ENCODE data around the gene TSPAN9.
A peak's percentile ranks its signal among the peaks of the same experiment; 100 is the strongest.

TSPAN9 gene

DNA sequence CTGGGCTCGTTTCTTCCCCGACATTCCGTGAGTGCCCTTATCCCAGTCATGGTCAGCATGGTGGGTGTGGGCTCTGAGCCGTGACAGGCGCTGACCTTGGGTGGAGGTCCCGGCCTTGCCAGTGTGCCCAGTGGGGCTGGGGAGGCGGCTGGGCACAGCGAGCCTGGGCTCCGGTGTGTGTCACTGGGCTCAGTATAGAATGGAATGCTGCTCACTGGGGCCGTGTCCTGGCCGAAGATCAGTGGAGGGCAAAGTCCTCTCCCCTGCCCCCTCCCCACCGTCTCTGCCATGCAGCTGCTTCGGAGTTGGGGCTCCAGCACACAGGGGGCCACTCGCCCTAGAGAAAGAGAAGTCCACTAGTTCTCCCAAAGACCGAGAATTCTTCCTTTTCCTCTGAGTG is 164.4 kb downstream of the TSPAN9 start:
- TF ChIP-seq, protein P1, sequence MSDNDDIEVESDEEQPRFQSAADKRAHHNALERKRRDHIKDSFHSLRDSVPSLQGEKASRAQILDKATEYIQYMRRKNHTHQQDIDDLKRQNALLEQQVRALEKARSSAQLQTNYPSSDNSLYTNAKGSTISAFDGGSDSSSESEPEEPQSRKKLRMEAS (IDR thresholded peaks at IDR 0.05; ENCODE audit: low read depth, low read length): no peak
- no peak for TF ChIP-seq POLR2A (IDR thresholded peaks at IDR 0.05; ENCODE audit: extremely low read depth, insufficient read length)
- TF ChIP-seq, protein P2, sequence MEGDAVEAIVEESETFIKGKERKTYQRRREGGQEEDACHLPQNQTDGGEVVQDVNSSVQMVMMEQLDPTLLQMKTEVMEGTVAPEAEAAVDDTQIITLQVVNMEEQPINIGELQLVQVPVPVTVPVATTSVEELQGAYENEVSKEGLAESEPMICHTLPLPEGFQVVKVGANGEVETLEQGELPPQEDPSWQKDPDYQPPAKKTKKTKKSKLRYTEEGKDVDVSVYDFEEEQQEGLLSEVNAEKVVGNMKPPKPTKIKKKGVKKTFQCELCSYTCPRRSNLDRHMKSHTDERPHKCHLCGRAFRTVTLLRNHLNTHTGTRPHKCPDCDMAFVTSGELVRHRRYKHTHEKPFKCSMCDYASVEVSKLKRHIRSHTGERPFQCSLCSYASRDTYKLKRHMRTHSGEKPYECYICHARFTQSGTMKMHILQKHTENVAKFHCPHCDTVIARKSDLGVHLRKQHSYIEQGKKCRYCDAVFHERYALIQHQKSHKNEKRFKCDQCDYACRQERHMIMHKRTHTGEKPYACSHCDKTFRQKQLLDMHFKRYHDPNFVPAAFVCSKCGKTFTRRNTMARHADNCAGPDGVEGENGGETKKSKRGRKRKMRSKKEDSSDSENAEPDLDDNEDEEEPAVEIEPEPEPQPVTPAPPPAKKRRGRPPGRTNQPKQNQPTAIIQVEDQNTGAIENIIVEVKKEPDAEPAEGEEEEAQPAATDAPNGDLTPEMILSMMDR (IDR thresholded peaks at IDR 0.05; ENCODE audit: low read depth, low read length): no peak
- no peak for TF ChIP-seq MYC (IDR thresholded peaks at IDR 0.05; ENCODE audit: low read depth, low read length)
- DNase-seq (ENCODE audit: low read depth): no peak
- no peak overlapping the region for H3K4me3 ChIP-seq (ENCODE audit: low read depth, low read length)

DNA sequence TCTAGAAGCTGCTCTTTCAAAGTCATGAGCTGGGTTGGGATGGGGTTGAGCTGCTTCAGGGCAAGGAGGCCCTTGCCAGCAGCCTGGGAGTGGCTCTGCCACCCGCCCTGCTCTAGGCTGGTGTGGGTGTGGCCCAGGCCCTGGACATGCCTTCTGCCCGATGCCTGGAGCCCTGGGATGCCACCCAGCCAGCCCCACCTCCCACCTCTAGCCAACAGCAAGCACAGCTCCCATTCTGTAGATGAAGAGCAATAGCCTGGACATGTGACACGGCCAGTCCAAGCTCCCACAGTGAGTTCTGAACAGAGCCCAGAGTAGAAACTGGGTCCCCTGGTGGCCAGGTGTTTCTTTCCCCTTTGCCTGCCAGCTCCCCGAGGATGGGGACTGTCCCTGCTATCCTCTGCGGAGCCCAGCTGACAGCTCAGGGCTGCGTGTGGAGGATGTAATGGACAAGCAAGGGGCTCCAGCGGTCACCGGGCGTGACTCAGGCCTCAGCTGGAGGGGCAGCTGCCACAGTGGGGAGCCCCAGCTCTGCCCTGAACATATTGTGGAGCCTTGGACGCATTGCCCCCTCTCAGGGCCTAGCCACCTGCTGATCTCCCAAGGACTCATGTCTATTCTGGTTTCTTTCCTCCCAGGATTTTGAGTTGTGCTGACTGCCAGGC is 165.2 kb downstream of the TSPAN9 start:
- H3K4me3 ChIP-seq (ENCODE audit: low read depth, low read length): no peak overlapping the region
- TF ChIP-seq, protein P1 (IDR thresholded peaks at IDR 0.05; ENCODE audit: low read depth, low read length): no peak
- TF ChIP-seq, protein P2 (IDR thresholded peaks at IDR 0.05; ENCODE audit: low read depth, low read length): no peak
- TF ChIP-seq MYC (IDR thresholded peaks at IDR 0.05; ENCODE audit: low read depth, low read length) (no peak), POLR2A (IDR thresholded peaks at IDR 0.05; ENCODE audit: extremely low read depth, insufficient read length) (no peak)
- DNase-seq (ENCODE audit: low read depth): no peak

GRCh38 chr12:3243376-3244084 is 166.4 kb downstream of the TSPAN9 start:
- DNase-seq (ENCODE audit: low read depth): peak; percentile 80
- TF ChIP-seq POLR2A (IDR thresholded peaks at IDR 0.05; ENCODE audit: extremely low read depth, insufficient read length): no peak
- TF ChIP-seq, protein P1 (IDR thresholded peaks at IDR 0.05; ENCODE audit: low read depth, low read length): peak; percentile 7; the same call in 1 of the 2 replicates
- no peak overlapping the region for H3K4me3 ChIP-seq (ENCODE audit: low read depth, low read length)

DNA sequence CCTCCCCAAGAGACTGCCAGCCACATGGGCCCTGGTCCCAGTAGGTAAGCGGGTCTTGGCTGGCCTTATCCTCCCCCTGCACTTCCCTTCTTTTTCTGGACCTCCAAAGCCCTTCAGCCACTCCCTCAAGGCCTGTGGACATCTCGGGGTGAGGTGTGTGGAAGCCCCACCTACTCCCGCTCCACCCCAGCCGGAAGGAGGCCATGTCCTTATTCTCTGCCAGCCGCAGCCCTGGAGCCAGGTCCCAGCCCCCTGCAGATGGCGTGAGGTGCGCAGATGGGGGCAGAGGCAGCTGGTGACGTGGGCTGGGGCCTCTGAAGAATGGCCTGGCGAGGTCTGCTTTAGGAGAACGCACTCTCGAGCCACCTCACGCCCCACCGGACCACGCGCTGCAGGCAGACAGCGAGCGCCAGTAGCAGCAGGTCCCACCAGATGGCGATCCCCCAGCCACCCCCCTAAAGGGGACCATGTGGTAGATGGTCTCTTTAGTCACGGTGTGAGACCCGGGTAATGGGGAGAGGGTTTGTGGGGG is 167.1 kb downstream of the TSPAN9 start:
- DNase-seq (ENCODE audit: low read depth): no peak
- TF ChIP-seq, protein P1 (IDR thresholded peaks at IDR 0.05; ENCODE audit: low read depth, low read length): no peak
- no peak for TF ChIP-seq POLR2A (IDR thresholded peaks at IDR 0.05; ENCODE audit: extremely low read depth, insufficient read length)
- TF ChIP-seq, protein P2 (IDR thresholded peaks at IDR 0.05; ENCODE audit: low read depth, low read length): no peak
- no peak for TF ChIP-seq MYC (IDR thresholded peaks at IDR 0.05; ENCODE audit: low read depth, low read length)

GRCh38 chr12:3246253-3246652 is 169.1 kb downstream of the TSPAN9 start:
- DNase-seq (ENCODE audit: low read depth): no peak
- no peak for TF ChIP-seq POLR2A (IDR thresholded peaks at IDR 0.05; ENCODE audit: extremely low read depth, insufficient read length)
- TF ChIP-seq, protein P2 (IDR thresholded peaks at IDR 0.05; ENCODE audit: low read depth, low read length): no peak
- TF ChIP-seq, protein P1 (IDR thresholded peaks at IDR 0.05; ENCODE audit: low read depth, low read length): no peak
- no peak for TF ChIP-seq MYC (IDR thresholded peaks at IDR 0.05; ENCODE audit: low read depth, low read length)
- H3K4me3 ChIP-seq (ENCODE audit: low read depth, low read length): no peak overlapping the region

More for the DNA sequence above, 167.1 kb downstream of the TSPAN9 start:
- no peak overlapping the region for H3K4me3 ChIP-seq (ENCODE audit: low read depth, low read length)

DNA sequence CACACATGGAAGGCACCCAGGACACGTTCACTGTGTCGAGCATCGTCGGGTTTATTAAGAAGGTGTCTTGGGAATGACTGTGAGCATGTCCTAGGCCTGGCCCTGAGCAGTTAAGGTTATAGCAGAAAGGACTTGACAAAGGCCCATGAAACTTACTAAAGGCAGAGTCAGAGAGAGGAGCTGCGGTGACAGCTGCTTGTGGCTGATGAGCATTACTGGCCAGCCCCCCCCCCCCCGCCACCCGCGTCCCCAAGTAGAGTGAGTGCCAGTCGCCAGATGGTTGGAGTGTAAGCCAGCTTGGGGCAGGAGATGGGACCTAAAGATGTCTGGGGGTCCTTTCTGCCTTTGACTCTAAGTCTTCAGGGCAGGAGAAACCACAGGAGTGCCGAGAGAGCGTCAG is 169.9 kb downstream of the TSPAN9 start:
- TF ChIP-seq POLR2A (IDR thresholded peaks at IDR 0.05; ENCODE audit: extremely low read depth, insufficient read length) (no peak), MYC (IDR thresholded peaks at IDR 0.05; ENCODE audit: low read depth, low read length) (no peak)
- TF ChIP-seq, protein P1 (IDR thresholded peaks at IDR 0.05; ENCODE audit: low read depth, low read length): no peak
- TF ChIP-seq, protein P2 (IDR thresholded peaks at IDR 0.05; ENCODE audit: low read depth, low read length): no peak
- no peak overlapping the region for H3K4me3 ChIP-seq (ENCODE audit: low read depth, low read length)
- no peak for DNase-seq (ENCODE audit: low read depth)

Measured in NB4 (cell line).